Naive thymus-derived CD4-positive, alpha-beta T cell (primary cell): ENCODE results near the gene GJA5. TPM values are rescaled to one million over a fixed set of nuclear protein-coding genes. Genes with fewer than 3 reads are reported as not detected.

Source experiments
- ATAC-seq: fragments of 150-1000 bp; cut with Tn5 transposase; 2 replicates; pipeline ENCODE4 v1.10.0; 2021; ENCODE audit warnings: mild to moderate bottlenecking, moderate library complexity
- CTCF ChIA-PET: fragments of 350-600 bp; sonication (Branson Sonifier 250); formaldehyde crosslinking; loops from one replicate; lab custom pipeline; 2021; ENCODE audit warnings: antibody characterized with exemption; lab: Charles Lee
- POLR2A ChIA-PET: fragments of 350-600 bp; sonication (Branson Sonifier 250); formaldehyde crosslinking; loops from one replicate; lab custom pipeline; 2021; ENCODE audit warnings: antibody characterized with exemption, inconsistent platforms; lab: Charles Lee
- DNase-seq, 9 donors: peaks; one replicate each; pipeline versions ENCODE4 v3.0.0 to v3.0.0-alpha.2; 2020 to 2022; ENCODE audit warnings: mixed read lengths in 1 of 9
- H3K27ac ChIP-seq: one replicate; pipeline ENCODE4 v1.7.0; 2013; ENCODE audit warnings: mild to moderate bottlenecking, low read depth, low read length, moderate library complexity
- H3K27me3 ChIP-seq, 2 donors: one replicate each; pipeline ENCODE4 v1.7.0; 2013; ENCODE audit warnings: low read length in 2 of 2, mild to moderate bottlenecking in 2 of 2, moderate library complexity in 2 of 2; ENCODE audit not compliant: control insufficient read depth in 2 of 2, insufficient read depth in 2 of 2
- H3K36me3 ChIP-seq, 3 experiments: 1 replicate in 2 of 3; 2 replicates in 1 of 3; pipeline ENCODE4 v1.7.0; 2013; ENCODE audit warnings: low read length in 3 of 3, mild to moderate bottlenecking in 3 of 3, moderate library complexity in 1 of 3; ENCODE audit not compliant: insufficient read depth in 3 of 3, control insufficient read depth in 2 of 3
- H3K4me1 ChIP-seq, 2 donors: one replicate each; pipeline ENCODE4 v1.7.0; 2013; ENCODE audit warnings: low read length in 2 of 2, mild to moderate bottlenecking in 2 of 2, moderate library complexity in 1 of 2; ENCODE audit not compliant: control insufficient read depth in 2 of 2, insufficient read depth in 2 of 2
- H3K4me3 ChIP-seq: 2 replicates; pipeline ENCODE4 v1.7.0; 2013; ENCODE audit warnings: mild to moderate bottlenecking, low read length
- H3K9me3 ChIP-seq, 3 experiments: 1 replicate in 2 of 3; 2 replicates in 1 of 3; pipeline ENCODE4 v1.7.0; 2013; ENCODE audit warnings: low read length in 3 of 3; ENCODE audit not compliant: control insufficient read depth in 2 of 3
- H3K27ac Mint-ChIP-seq, 9 donors: one replicate each; pipeline ENCODE4 v1.8.0; 2020 to 2022; ENCODE audit warnings: mixed read lengths in 9 of 9, mild to moderate bottlenecking in 8 of 9, moderate library complexity in 5 of 9, inconsistent platforms in 2 of 9
- H3K27me3 Mint-ChIP-seq, 5 donors: one replicate each; pipeline ENCODE4 v1.8.0; 2021 to 2022; ENCODE audit warnings: mixed read lengths in 5 of 5, mild to moderate bottlenecking in 1 of 5
- H3K36me3 Mint-ChIP-seq, 5 donors: one replicate each; pipeline ENCODE4 v1.8.0; 2020 to 2022; ENCODE audit warnings: mixed read lengths in 5 of 5, mild to moderate bottlenecking in 3 of 5, inconsistent platforms in 1 of 5
- H3K4me1 Mint-ChIP-seq, 7 donors: one replicate each; pipeline ENCODE4 v1.8.0; 2020 to 2022; ENCODE audit warnings: mixed read lengths in 7 of 7, mild to moderate bottlenecking in 3 of 7, inconsistent platforms in 1 of 7
- H3K4me3 Mint-ChIP-seq, 10 donors: one replicate each; pipeline ENCODE4 v1.8.0; 2020 to 2022; ENCODE audit warnings: mild to moderate bottlenecking in 10 of 10, mixed read lengths in 10 of 10, moderate library complexity in 6 of 10, inconsistent platforms in 2 of 10
- H3K9me3 Mint-ChIP-seq, 11 donors: one replicate each; pipeline ENCODE4 v1.8.0; 2020 to 2022; ENCODE audit warnings: mixed read lengths in 11 of 11, mild to moderate bottlenecking in 4 of 11, inconsistent platforms in 1 of 11, moderate library complexity in 1 of 11
- intact Hi-C, 2 donors: fragments of 100-400 bp; cut with micrococcal nuclease; formaldehyde crosslinking; loops; one replicate each; pipeline ENCODE4 v1.15.1; 2023
- polyA plus RNA-seq, 2 donors: library from polyadenylated mRNA; unstranded; fragments of 300-500 nt; fragmentation: Illumina TruSeq; gene quantifications; one replicate each; pipeline ENCODE4 v1.2.3, GENCODE V29; 2021
- total RNA-seq, 6 experiments: library from RNA in 5 of 6; stranded (reverse) in 5 of 6; gene quantifications; 1 replicate in 5 of 6; 2 replicates in 1 of 6; pipeline ENCODE4 v1.2.3 and lab custom pipeline; 2021 to 2026

GJA5 gene
- total and polyA plus RNA-seq, 7 experiments from 2014 or later: not detected

GRCh38 chr1:147754661-147755060, 5.7 kb downstream of the GJA5 start:
- H3K4me3 ChIP-seq: no peak overlapping the region
- ATAC-seq (no peak), DNase-seq (no peak)
- POLR2A ChIA-PET: no interaction called here
- Mint-ChIP-seq H3K27me3 (peaks cover 0 to 11% (median 0%) of the 10 kb centered on the region in 5 donors), H3K4me1 (peaks cover 0 to 7% (median 0%) of the 10 kb centered on the region in 7 donors), H3K27ac (peak overlapping the region in 1 of 9 donors; percentile 76), H3K9me3 (no peaks in the 10 kb centered on the region), H3K36me3 (no peaks in the 10 kb centered on the region), H3K4me3 (no peak overlapping the region)
- CTCF ChIA-PET: no interaction called here
- no peaks in the 10 kb centered on the region for H3K4me1 ChIP-seq
- no peaks in the 10 kb centered on the region for H3K36me3 ChIP-seq
- no peak overlapping the region for H3K27ac ChIP-seq
- intact Hi-C loops: no loop called here
- H3K9me3 ChIP-seq: no peaks in the 10 kb centered on the region
- H3K27me3 ChIP-seq: no peaks in the 10 kb centered on the region

- Mint-ChIP-seq H3K36me3 (no peaks in the 10 kb centered on the region), H3K27me3 (peaks cover 0 to 16% (median 0%) of the 10 kb centered on the region in 5 donors), H3K4me3 (no peak overlapping the region), H3K4me1 (peaks cover 0 to 1% (median 0%) of the 10 kb centered on the region in 7 donors), H3K9me3 (no peaks in the 10 kb centered on the region), H3K27ac (no peak overlapping the region)
- Histone ChIP-seq H3K36me3 (no peaks in the 10 kb centered on the region), H3K27me3 (no peaks in the 10 kb centered on the region), H3K4me3 (no peak overlapping the region), H3K9me3 (no peaks in the 10 kb centered on the region), H3K4me1 (no peaks in the 10 kb centered on the region), H3K27ac (no peak overlapping the region)
- ATAC-seq: no peak
- ChIA-PET POLR2A (no interaction called here), CTCF (no interaction called here)
- no peak for DNase-seq
- intact Hi-C loops: no loop called here
Measured at GRCh38 chr1:147753081-147753480, 7.3 kb downstream of the GJA5 start.

- intact Hi-C loops: no loop called here
- H3K27me3 Mint-ChIP-seq: peaks cover 0 to 22% (median 0%) of the 10 kb centered on the region in 5 donors
- ChIA-PET POLR2A (no interaction called here), CTCF (no interaction called here)
- H3K27ac ChIP-seq: no peak overlapping the region
- H3K4me1 ChIP-seq: no peaks in the 10 kb centered on the region
- H3K4me3 Mint-ChIP-seq: no peak overlapping the region
- no peaks in the 10 kb centered on the region for H3K36me3 ChIP-seq
- H3K27me3 ChIP-seq: no peaks in the 10 kb centered on the region
- H3K27ac Mint-ChIP-seq: no peak overlapping the region
- DNase-seq (no peak), ATAC-seq (no peak)
- no peaks in the 10 kb centered on the region for H3K9me3 Mint-ChIP-seq
- peaks cover 0 to 1% (median 0%) of the 10 kb centered on the region in 7 donors for H3K4me1 Mint-ChIP-seq
- H3K36me3 Mint-ChIP-seq: no peaks in the 10 kb centered on the region
- no peaks in the 10 kb centered on the region for H3K9me3 ChIP-seq
- H3K4me3 ChIP-seq: no peak overlapping the region
Measured at GRCh38 chr1:147752511-147752910, 7.9 kb downstream of the GJA5 start.

- Mint-ChIP-seq H3K36me3 (no peaks in the 10 kb centered on the region), H3K27ac (no peak overlapping the region), H3K27me3 (peaks cover 0 to 31% (median 0%) of the 10 kb centered on the region in 5 donors), H3K4me1 (peaks cover 0 to 1% (median 0%) of the 10 kb centered on the region in 7 donors), H3K9me3 (no peaks in the 10 kb centered on the region), H3K4me3 (no peak overlapping the region)
- no peak for ATAC-seq
- no peaks in the 10 kb centered on the region for H3K36me3 ChIP-seq
- no peaks in the 10 kb centered on the region for H3K9me3 ChIP-seq
- intact Hi-C loops: no loop called here
- DNase-seq: no peak
- POLR2A ChIA-PET: no interaction called here
- no peak overlapping the region for H3K4me3 ChIP-seq
- H3K27me3 ChIP-seq: no peaks in the 10 kb centered on the region
- CTCF ChIA-PET: no interaction called here
- no peak overlapping the region for H3K27ac ChIP-seq
- H3K4me1 ChIP-seq: no peaks in the 10 kb centered on the region
Measured at GRCh38 chr1:147751346-147751745, 9.1 kb downstream of the GJA5 start.

GRCh38 chr1:147750618-147751217, 9.7 kb downstream of the GJA5 start:
- H3K4me1 ChIP-seq: no peaks in the 10 kb centered on the region
- intact Hi-C loops: no loop called here
- H3K4me1 Mint-ChIP-seq: peaks cover 0 to 1% (median 0%) of the 10 kb centered on the region in 7 donors
- H3K27ac Mint-ChIP-seq: peak overlapping the region in 2 of 9 donors; percentile 31 to 52
- no peak for DNase-seq
- H3K9me3 Mint-ChIP-seq: no peaks in the 10 kb centered on the region
- H3K4me3 Mint-ChIP-seq: no peak overlapping the region
- no peaks in the 10 kb centered on the region for H3K9me3 ChIP-seq
- peaks cover 0 to 32% (median 0%) of the 10 kb centered on the region in 5 donors for H3K27me3 Mint-ChIP-seq
- ATAC-seq: no peak
- H3K36me3 ChIP-seq: no peaks in the 10 kb centered on the region
- H3K27ac ChIP-seq: no peak overlapping the region
- H3K27me3 ChIP-seq: no peaks in the 10 kb centered on the region
- H3K4me3 ChIP-seq: no peak overlapping the region
- H3K36me3 Mint-ChIP-seq: no peaks in the 10 kb centered on the region
- CTCF ChIA-PET: no interaction called here
- POLR2A ChIA-PET: no interaction called here

- Mint-ChIP-seq H3K4me3 (no peak overlapping the region), H3K9me3 (no peaks in the 10 kb centered on the region), H3K4me1 (peaks cover 0 to 1% (median 0%) of the 10 kb centered on the region in 7 donors), H3K27me3 (peaks cover 0 to 32% (median 0%) of the 10 kb centered on the region in 5 donors), H3K27ac (peak overlapping the region in 1 of 9 donors; percentile 31), H3K36me3 (no peaks in the 10 kb centered on the region)
- DNase-seq (no peak), ATAC-seq (no peak)
- Histone ChIP-seq H3K36me3 (no peaks in the 10 kb centered on the region), H3K27me3 (no peaks in the 10 kb centered on the region), H3K4me1 (no peaks in the 10 kb centered on the region), H3K9me3 (no peaks in the 10 kb centered on the region), H3K4me3 (no peak overlapping the region), H3K27ac (no peak overlapping the region)
- ChIA-PET POLR2A (no interaction called here), CTCF (no interaction called here)
- intact Hi-C loops: no loop called here
Measured at GRCh38 chr1:147749792-147750191, 10.6 kb downstream of the GJA5 start.
